HepG2 (cell line): Measurements from ENCODE around the gene ERP44. TPM values are rescaled to one million over a fixed set of nuclear protein-coding genes. Genes with fewer than 3 reads are reported as not detected.
"Not testable (repeated sequence)": the region's sequence is repeated elsewhere in the genome, so short reads cannot be mapped to it uniquely, and the experiment has no call there.

Experiments used
- ATAC-seq: fragments of 200-7000 bp; cut with Tn5 transposase; 3 replicates; pipeline ENCODE4 v1.9.1; 2020; ENCODE audit warnings: mild to moderate bottlenecking, moderate library complexity
- BruUV-seq: library from RNA; stranded (reverse); fragments of 400-500 nt; replicated peaks from 2 replicates; lab custom pipeline; 2021; lab: Mats Ljungman, UMichigan
- CTCF ChIA-PET: fragments of 300-600 bp; formaldehyde crosslinking; extraction: SDS; loops from one replicate; lab custom pipeline; 2021; ENCODE audit warnings: low total read pairs, inconsistent platforms, low intra/inter-chr PET ratio; lab: Yijun Ruan, JAX
- POLR2A ChIA-PET: fragments of 350-600 bp; sonication (Branson Sonifier 250); formaldehyde crosslinking; loops from one replicate; lab custom pipeline; 2020; ENCODE audit warnings: antibody characterized with exemption, inconsistent platforms; lab: Yijun Ruan, JAX
- DNase-seq: peaks from one replicate; pipeline ENCODE4 v3.0.0-alpha.2; 2015; ENCODE audit warnings: low spot score
- FAIRE-seq: peaks from 3 replicates; lab custom pipeline; 2011; peaks lifted over from hg19 to GRCh38; lab: Jason Lieb, UNC
- H2AFZ ChIP-seq: one replicate; pipeline ENCODE4 v1.6.1; 2011; ENCODE audit warnings: low read length, inconsistent platforms
- H3K27ac ChIP-seq: fragments of 300-600 bp; 3 replicates; pipeline ENCODE4 v1.8.0; 2011; ENCODE audit warnings: mixed run types, mild to moderate bottlenecking, mixed read lengths, low read length, inconsistent platforms; ENCODE audit not compliant: insufficient read depth; ENCODE audit errors: extremely low read length
- H3K27me3 ChIP-seq, 2 experiments: fragments of 200-600 bp in 1 of 2; 2 replicates in 1 of 2; 3 replicates in 1 of 2; pipeline versions ENCODE4 v1.6.0 to v1.8.0; 2011; ENCODE audit warnings: low read length in 2 of 2, mild to moderate bottlenecking in 2 of 2, moderate library complexity in 2 of 2, inconsistent platforms in 1 of 2; ENCODE audit not compliant: insufficient read depth in 2 of 2, control insufficient read depth in 1 of 2
- H3K36me3 ChIP-seq, 2 experiments: fragments of 200-600 bp in 1 of 2; replicated peaks in 1 of 2; 2 replicates in 1 of 2; 3 replicates in 1 of 2; pipeline versions ENCODE4 v1.5.1 to v1.8.0; 2011; ENCODE audit warnings: low read length in 2 of 2, inconsistent platforms in 1 of 2; ENCODE audit not compliant: insufficient read depth in 2 of 2, control insufficient read depth in 1 of 2
- H3K4me1 ChIP-seq: 2 replicates; pipeline ENCODE4 v1.5.1; 2012; ENCODE audit warnings: low read length, inconsistent platforms; ENCODE audit not compliant: insufficient read depth
- H3K4me2 ChIP-seq: 2 replicates; pipeline ENCODE4 v1.6.0; 2011; ENCODE audit warnings: low read depth, low read length, inconsistent platforms
- H3K4me3 ChIP-seq, 3 experiments: fragments of 200-600 bp in 1 of 3; sonication (generic), shearing (Covaris generic) in 1 of 3; replicated peaks in 1 of 3; 2 replicates each; pipeline ENCODE4 v1.5.1; 2011 to 2016; ENCODE audit warnings: low read length in 3 of 3, inconsistent platforms in 2 of 3, low read depth in 2 of 3, mild to moderate bottlenecking in 2 of 3, control low read depth in 1 of 3, mixed read lengths in 1 of 3; ENCODE audit not compliant: insufficient read depth in 1 of 3
- H3K79me2 ChIP-seq: one replicate; pipeline ENCODE4 v1.6.1; 2011; ENCODE audit warnings: low read length, inconsistent platforms; ENCODE audit not compliant: insufficient read depth
- H3K9ac ChIP-seq: 2 replicates; pipeline ENCODE4 v1.6.0; 2011; ENCODE audit warnings: mild to moderate bottlenecking, low read depth, low read length, inconsistent platforms; ENCODE audit not compliant: insufficient read depth
- H3K9me3 ChIP-seq: 2 replicates; pipeline ENCODE4 v1.5.1; 2012; ENCODE audit warnings: mild to moderate bottlenecking, low read length
- H4K20me1 ChIP-seq: 2 replicates; pipeline ENCODE4 v1.6.0; 2011; ENCODE audit warnings: inconsistent platforms, mild to moderate bottlenecking, low read length, moderate library complexity; ENCODE audit not compliant: insufficient read depth
- PPARG ChIP-seq: conservative IDR thresholded peaks from 2 replicates; pipeline ENCODE4 v1.6.1; 2016; ENCODE audit warnings: missing biosample characterization, missing genetic modification reagents
- TMF1 ChIP-seq: sonication (generic); formaldehyde crosslinking; IDR thresholded peaks from 2 replicates; pipeline ENCODE4 v1.8.1; 2022; ENCODE audit warnings: low read depth, missing genetic modification reagents
- ZNF572 ChIP-seq: sonication (generic); formaldehyde crosslinking; IDR thresholded peaks from 2 replicates; pipeline ENCODE4 v1.5.1; 2020; ENCODE audit warnings: mild to moderate bottlenecking, missing genetic modification reagents
- WGBS: methylation state at CpG from one replicate; pipeline ENCODE4 v1.1.6; 2017; ENCODE audit warnings: low lambda C conversion rate; 5-methylcytosine and 5-hydroxymethylcytosine counted together
- in situ Hi-C: cut with HindIII; loops from 2 replicates; pipeline ENCODE4 v1.10.0; 2017; ENCODE audit warnings: low pct_unique_long_range_greater_than_20kb; ENCODE audit not compliant: extremely low pct_ligation_motif_present
- intact Hi-C: fragments of 100-400 bp; cut with micrococcal nuclease; formaldehyde crosslinking; loops from one replicate; pipeline ENCODE4 v1.10.0; 2022; ENCODE audit not compliant: unreplicated experiment
- polyA plus RNA-seq, 8 experiments: library from polyadenylated mRNA; depleted of rRNA in 3 of 8; stranded (reverse) in 7 of 8; unstranded in 1 of 8; fragments of >200 nt; fragmentation: Illumina TruSeq in 4 of 8; extraction: Trizol in 4 of 8; gene quantifications; 2 replicates each; pipeline versions ENCODE4 v1.2.1 to v1.2.3, GENCODE V29; 2011 to 2016; ENCODE audit warnings: low read depth in 4 of 8, missing spikeins in 1 of 8, mixed read lengths in 1 of 8; ENCODE audit not compliant: insufficient read depth in 1 of 8
- total RNA-seq, 5 experiments: library from RNA; depleted of rRNA; stranded (reverse); fragments of >200 nt; fragmentation: Illumina TruSeq; extraction: Trizol; gene quantifications; 2 replicates each; pipeline ENCODE4 v1.2.3, GENCODE V29; 2016; ENCODE audit warnings: low read depth in 1 of 5
- TF ChIP-seq, protein P1 (sequence below): sonication (generic); formaldehyde crosslinking; IDR thresholded peaks from 2 replicates; pipeline ENCODE4 v1.4.0; 2020; ENCODE audit warnings: missing genetic modification reagents

ERP44 gene
- total and polyA plus RNA-seq, 2 of the 13 experiments (the other 11 are each of a cell fraction or from before 2014, with no cell fraction given) = 8.9 to 13.8 TPM

- TF ChIP-seq, protein P1, sequence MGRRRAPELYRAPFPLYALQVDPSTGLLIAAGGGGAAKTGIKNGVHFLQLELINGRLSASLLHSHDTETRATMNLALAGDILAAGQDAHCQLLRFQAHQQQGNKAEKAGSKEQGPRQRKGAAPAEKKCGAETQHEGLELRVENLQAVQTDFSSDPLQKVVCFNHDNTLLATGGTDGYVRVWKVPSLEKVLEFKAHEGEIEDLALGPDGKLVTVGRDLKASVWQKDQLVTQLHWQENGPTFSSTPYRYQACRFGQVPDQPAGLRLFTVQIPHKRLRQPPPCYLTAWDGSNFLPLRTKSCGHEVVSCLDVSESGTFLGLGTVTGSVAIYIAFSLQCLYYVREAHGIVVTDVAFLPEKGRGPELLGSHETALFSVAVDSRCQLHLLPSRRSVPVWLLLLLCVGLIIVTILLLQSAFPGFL (CRISPR knock-in tag) = no peak
- TF ChIP-seq ZNF572 (CRISPR knock-in tag) = no peak
Measured at GRCh38 chr9:100064872-100065581, 33.8 kb downstream of the ERP44 start (continued).

- H4K20me1 ChIP-seq = no peaks in the 10 kb centered on the region; the same call in 1 of the 2 replicates
- no peak overlapping the region for H3K4me3 ChIP-seq
- no peak overlapping the region for H3K27ac ChIP-seq
- no peak overlapping the region; the same call in 1 of the 2 replicates for H3K4me2 ChIP-seq
- ChIA-PET CTCF (no interaction called here), POLR2A (no interaction called here)
- peaks cover 5% of the 10 kb centered on the region for H3K79me2 ChIP-seq
- peaks cover 0 to 1% of the 10 kb centered on the region in 2 experiments; a peak in 1 of 5 replicates for H3K36me3 ChIP-seq
- H3K9me3 ChIP-seq = no peaks in the 10 kb centered on the region
- 61% methylated on average over 3 of the region's 3 CpGs for WGBS
- in situ Hi-C loops (no loop called here), intact Hi-C loops (no loop called here)
- ATAC-seq (no peak; the same call in 2 of the 3 replicates), FAIRE-seq (no peak)
- no peak for TF ChIP-seq TMF1 (CRISPR knock-in tag)
- peak; percentile 58; the same call in 1 of the 2 replicates for TF ChIP-seq PPARG (CRISPR knock-in tag)
- TF ChIP-seq, all 625 proteins: peak for 1
- Histone ChIP-seq H2AFZ (no peak overlapping the region), H3K4me1 (peaks cover 9% of the 10 kb centered on the region), H3K27me3 (no peaks in the 10 kb centered on the region), H3K9ac (no peak overlapping the region)
- DNase-seq = no peak
- no TSS peak for BruUV-seq
Measured at GRCh38 chr9:100063185-100063584, 35.6 kb downstream of the ERP44 start.

- DNase-seq, H3K27ac ChIP-seq, H4K20me1 ChIP-seq, CTCF ChIA-PET, ATAC-seq, POLR2A ChIA-PET, intact Hi-C loops, FAIRE-seq, H3K27me3 ChIP-seq, H2AFZ ChIP-seq, in situ Hi-C loops, H3K79me2 ChIP-seq, H3K9ac ChIP-seq, BruUV-seq, H3K36me3 ChIP-seq, H3K9me3 ChIP-seq, H3K4me3 ChIP-seq, H3K4me2 ChIP-seq, H3K4me1 ChIP-seq: not testable (repeated sequence)
- 65% methylated on average over 1 of the region's 1 CpG for WGBS
Measured at GRCh38 chr9:100062683-100063082, 36.1 kb downstream of the ERP44 start.
